Progenitor cell of endocrine pancreas (in vitro differentiated cells): ENCODE measurements around the gene CLEC16A. TPM values are rescaled to one million over a fixed set of nuclear protein-coding genes. Genes with fewer than 3 reads are reported as not detected.
A peak's percentile ranks its signal among the peaks of the same experiment; 100 is the strongest.
"Not testable (repeated sequence)": the region's sequence is repeated elsewhere in the genome, so short reads cannot be mapped to it uniquely, and the experiment has no call there.

Experiments
- DNase-seq: peaks from one replicate; pipeline ENCODE4 v3.0.0; 2021; ENCODE audit warnings: low spot score; ENCODE audit not compliant: unreplicated experiment
- H3K27ac Mint-ChIP-seq: 2 replicates; pipeline ENCODE4 v1.8.0; 2021; ENCODE audit warnings: mild to moderate bottlenecking, moderate library complexity, mixed read lengths
- H3K27me3 Mint-ChIP-seq: 2 replicates; pipeline ENCODE4 v1.8.0; 2021; ENCODE audit warnings: mixed read lengths
- H3K36me3 Mint-ChIP-seq: 2 replicates; pipeline ENCODE4 v1.8.0; 2022; ENCODE audit warnings: mixed read lengths; ENCODE audit not compliant: insufficient read depth
- H3K4me1 Mint-ChIP-seq: 2 replicates; pipeline ENCODE4 v1.8.0; 2021; ENCODE audit warnings: low read depth, mixed read lengths
- H3K4me3 Mint-ChIP-seq: 2 replicates; pipeline ENCODE4 v1.8.0; 2021; ENCODE audit warnings: low read depth, mild to moderate bottlenecking, moderate library complexity, mixed read lengths
- H3K9me3 Mint-ChIP-seq: 2 replicates; pipeline ENCODE4 v1.8.0; 2021; ENCODE audit warnings: low read depth, mixed read lengths
- CTCF ChIP-seq: fragments of 200-600 bp; sonication (generic); IDR thresholded peaks from one replicate; pipeline ENCODE4 v1.5.0; 2021; ENCODE audit warnings: antibody characterized with exemption, mild to moderate bottlenecking; ENCODE audit not compliant: unreplicated experiment
- total RNA-seq: library from RNA; stranded (reverse); gene quantifications from 2 replicates; pipeline ENCODE4 v1.2.1, GENCODE V29; 2021

CLEC16A gene
- total RNA-seq, 1 donor from 2014 or later = 34.3 TPM

- H3K27me3 Mint-ChIP-seq = no peaks in the 10 kb centered on the region
- TF ChIP-seq CTCF = no peak
- H3K4me3 Mint-ChIP-seq = no peak overlapping the region
- H3K27ac Mint-ChIP-seq = no peak overlapping the region
- peaks cover 25% of the 10 kb centered on the region for H3K4me1 Mint-ChIP-seq
- H3K9me3 Mint-ChIP-seq = no peaks in the 10 kb centered on the region
- no peak for DNase-seq
- peaks cover 1% of the 10 kb centered on the region for H3K36me3 Mint-ChIP-seq
Observed at GRCh38 chr16:11101695-11102522, 157.5 kb downstream of the CLEC16A start.

DNA sequence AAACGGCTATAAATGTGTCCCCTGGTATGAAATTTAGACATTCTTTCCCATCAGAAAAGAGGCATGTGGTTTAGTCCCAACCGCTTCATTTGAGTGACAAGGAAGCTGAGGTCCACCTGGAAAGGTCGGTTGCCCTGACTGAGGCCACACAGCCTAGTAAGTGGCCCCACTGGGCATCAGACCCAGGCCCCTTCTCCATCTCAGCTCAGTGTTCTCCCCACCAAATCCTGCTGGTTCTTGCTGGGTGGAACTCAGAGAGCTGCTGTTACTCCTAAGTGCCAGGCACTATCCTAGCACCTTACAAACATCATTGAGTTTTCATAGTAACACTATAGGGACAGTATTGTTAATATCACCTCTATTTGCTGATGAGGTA lies 158.1 kb downstream of the CLEC16A start:
- no peak for DNase-seq
- H3K27me3 Mint-ChIP-seq = no peaks in the 10 kb centered on the region
- H3K36me3 Mint-ChIP-seq = peaks cover 1% of the 10 kb centered on the region
- no peaks in the 10 kb centered on the region for H3K9me3 Mint-ChIP-seq
- H3K27ac Mint-ChIP-seq = peak overlapping the region; percentile 65
- TF ChIP-seq CTCF = no peak
- peaks cover 25% of the 10 kb centered on the region for H3K4me1 Mint-ChIP-seq
- no peak overlapping the region for H3K4me3 Mint-ChIP-seq

DNA sequence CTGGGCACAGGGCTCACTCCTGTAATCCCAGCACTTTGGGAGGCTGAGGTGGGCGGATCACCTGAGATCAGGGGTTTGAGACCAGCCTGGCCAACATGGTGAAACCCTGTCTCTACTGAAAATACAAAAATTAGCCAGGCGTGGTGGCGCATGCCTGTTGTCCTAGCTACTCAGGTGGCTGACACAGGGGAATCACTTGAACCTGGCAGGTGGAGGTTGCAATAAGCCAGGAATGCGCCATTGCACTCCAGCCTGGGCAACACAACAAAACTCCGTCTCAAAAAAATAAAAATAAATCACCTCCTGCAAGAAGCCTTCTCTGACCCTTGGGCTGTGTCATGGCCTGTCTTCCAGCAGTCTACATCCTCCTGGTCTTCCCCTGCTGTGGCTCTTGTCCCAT lies 158.9 kb downstream of the CLEC16A start:
- H3K4me3 Mint-ChIP-seq, H3K9me3 Mint-ChIP-seq, H3K36me3 Mint-ChIP-seq, H3K27me3 Mint-ChIP-seq, H3K27ac Mint-ChIP-seq, DNase-seq: not testable (repeated sequence)
- H3K4me1 Mint-ChIP-seq = peaks cover 25% of the 10 kb centered on the region

DNA sequence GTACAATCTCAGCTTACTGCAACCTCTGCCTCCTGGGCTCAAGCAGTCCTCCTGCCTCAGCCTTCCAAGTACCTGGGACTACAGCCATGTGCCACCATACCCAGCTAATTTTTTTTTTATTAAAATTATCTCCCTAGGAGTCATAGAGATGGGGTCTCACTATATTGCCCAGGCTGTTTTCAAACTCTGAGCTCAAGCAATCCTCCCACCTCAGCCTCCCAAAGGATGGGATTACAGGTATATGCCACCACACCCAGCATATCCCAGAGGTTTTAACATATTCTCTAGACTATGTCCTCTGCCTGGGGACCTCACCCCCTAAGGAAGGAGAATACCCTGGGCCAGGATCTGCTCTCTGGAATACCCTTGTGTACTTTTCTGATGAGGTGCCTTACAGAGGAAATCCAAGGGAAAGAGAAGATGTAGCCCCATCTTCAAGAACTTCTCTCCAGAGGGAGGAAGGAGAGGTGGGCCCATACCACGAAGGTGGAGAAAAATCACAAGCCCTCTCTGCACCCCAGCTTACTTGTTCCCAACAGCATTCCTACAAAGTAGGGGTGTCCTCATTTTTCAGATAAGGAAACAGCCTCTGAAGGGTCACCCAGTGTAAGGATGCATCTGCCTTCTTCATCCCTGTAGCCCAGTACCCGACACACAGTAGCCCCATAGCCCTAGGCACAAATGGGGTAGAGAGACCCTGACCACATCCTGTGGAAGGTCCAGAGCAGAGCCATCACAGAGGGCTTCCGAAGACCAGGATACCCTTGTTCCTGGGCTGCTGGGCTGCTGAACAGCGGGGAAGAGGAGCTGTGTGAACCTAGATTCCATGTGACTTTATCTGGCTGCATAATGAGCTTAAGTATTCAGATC lies 160.0 kb downstream of the CLEC16A start:
- Mint-ChIP-seq H3K9me3 (no peaks in the 10 kb centered on the region), H3K27ac (no peak overlapping the region)
- TF ChIP-seq CTCF = no peak

DNA sequence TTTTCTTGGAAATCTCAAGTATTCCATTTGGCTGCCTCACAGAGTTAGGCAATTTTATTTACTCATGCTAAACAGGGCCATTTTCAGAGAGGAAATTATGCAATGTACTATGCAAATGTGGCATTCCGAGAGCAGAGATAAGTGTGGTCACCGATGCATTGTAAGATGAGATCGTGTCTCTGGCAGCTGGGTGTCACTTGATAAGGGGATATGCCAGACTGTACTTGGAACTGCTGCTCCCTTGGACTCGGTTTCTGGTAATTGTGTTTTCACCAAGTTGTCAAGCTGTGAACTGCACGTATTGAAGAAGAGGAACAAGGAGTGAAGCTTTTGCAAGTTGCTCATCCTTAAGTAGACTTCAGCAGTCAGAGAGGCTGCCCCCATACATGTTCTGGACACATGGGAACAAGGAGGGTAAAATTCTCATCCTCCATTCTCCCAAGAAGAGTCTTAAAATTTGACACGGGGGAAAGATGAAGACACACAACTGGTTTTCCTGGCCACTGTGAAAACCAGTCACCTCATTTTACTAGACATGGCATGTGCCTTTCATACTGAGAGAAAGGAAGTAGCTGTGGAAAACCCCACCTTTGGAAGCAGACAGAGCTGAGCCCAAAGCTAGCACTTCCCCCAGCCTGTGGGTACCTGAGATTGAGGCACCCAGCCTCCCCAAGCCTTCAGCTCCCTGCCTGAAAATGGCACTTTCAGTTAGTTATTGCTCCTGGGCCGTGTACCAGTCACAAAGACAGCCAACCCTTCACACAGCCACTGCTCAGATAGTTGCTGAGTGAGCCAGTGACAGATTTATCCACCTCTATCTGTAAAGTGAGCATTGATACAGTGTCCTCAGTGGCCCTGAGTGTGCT lies 160.9 kb downstream of the CLEC16A start:
- H3K27me3 Mint-ChIP-seq = no peaks in the 10 kb centered on the region
- H3K27ac Mint-ChIP-seq = no peak overlapping the region
- TF ChIP-seq CTCF = no peak
- no peak overlapping the region for H3K4me3 Mint-ChIP-seq
- H3K36me3 Mint-ChIP-seq = no peaks in the 10 kb centered on the region
- peaks cover 27% of the 10 kb centered on the region for H3K4me1 Mint-ChIP-seq
- no peaks in the 10 kb centered on the region for H3K9me3 Mint-ChIP-seq
- no peak for DNase-seq

More for the DNA sequence above, 160.0 kb downstream of the CLEC16A start:
- H3K4me3 Mint-ChIP-seq = no peak overlapping the region
- peaks cover 1% of the 10 kb centered on the region for H3K36me3 Mint-ChIP-seq
- no peaks in the 10 kb centered on the region for H3K27me3 Mint-ChIP-seq
- no peak for DNase-seq
- H3K4me1 Mint-ChIP-seq = peaks cover 27% of the 10 kb centered on the region
